Measurements from ENCODE around the gene CERS4.
"Not testable (repeated sequence)": the region's sequence is repeated elsewhere in the genome, so short reads cannot be mapped to it uniquely, and the experiment has no call there.

The CERS4 gene

GRCh38 chr19:8196271-8196927 is 12.8 kb upstream of the CERS4 start:
- TF ChIP-seq CTCF (IDR thresholded peaks at IDR 0.05; ENCODE audit: low read depth, low read length) (no peak), MAX (IDR thresholded peaks at IDR 0.05; ENCODE audit: low read depth, low read length) (peak; percentile 79), POLR2A (IDR thresholded peaks at IDR 0.05; ENCODE audit: extremely low read depth, insufficient read length) (peak; percentile 20), MYC (IDR thresholded peaks at IDR 0.05; ENCODE audit: low read depth, low read length) (peak; percentile 61)
- peak; percentile 94 for DNase-seq (ENCODE audit: low read depth)
- H3K4me3 ChIP-seq (ENCODE audit: low read depth, low read length) = no peak overlapping the region

GRCh38 chr19:8203288-8204120 is 5.7 kb upstream of the CERS4 start:
- DNase-seq (ENCODE audit: low read depth); H3K4me3 ChIP-seq (ENCODE audit: low read depth, low read length): not testable (repeated sequence)

- no peak overlapping the region for H3K4me3 ChIP-seq (ENCODE audit: low read depth, low read length)
- no peak for DNase-seq (ENCODE audit: low read depth)
- no peak for TF ChIP-seq CTCF (IDR thresholded peaks at IDR 0.05; ENCODE audit: low read depth, low read length)
Measured at GRCh38 chr19:8204961-8205360, 4.2 kb upstream of the CERS4 start.

- TF ChIP-seq CTCF (IDR thresholded peaks at IDR 0.05; ENCODE audit: low read depth, low read length) = no peak
- no peak for TF ChIP-seq MAX (IDR thresholded peaks at IDR 0.05; ENCODE audit: low read depth, low read length)
- TF ChIP-seq POLR2A (IDR thresholded peaks at IDR 0.05; ENCODE audit: extremely low read depth, insufficient read length) = no peak
- TF ChIP-seq MYC (IDR thresholded peaks at IDR 0.05; ENCODE audit: low read depth, low read length) = no peak
- no peak for DNase-seq (ENCODE audit: low read depth)
- no peak overlapping the region for H3K4me3 ChIP-seq (ENCODE audit: low read depth, low read length)
Measured at GRCh38 chr19:8206147-8207087, 2.8 kb upstream of the CERS4 start.

GRCh38 chr19:8207326-8207725 is 1.8 kb upstream of the CERS4 start:
- H3K4me3 ChIP-seq (ENCODE audit: low read depth, low read length); DNase-seq (ENCODE audit: low read depth): not testable (repeated sequence)

- TF ChIP-seq MAX (IDR thresholded peaks at IDR 0.05; ENCODE audit: low read depth, low read length) = no peak
- peak overlapping the region; percentile 30 for H3K4me3 ChIP-seq (ENCODE audit: low read depth, low read length)
- peak; percentile 54 for DNase-seq (ENCODE audit: low read depth)
Measured at GRCh38 chr19:8208119-8208921, 850 bp upstream of the CERS4 start.

Measured in NB4 (cell line).